GM12864 (cell line): ENCODE measurements around the gene PTGIS.

Experiments used
- DNase-seq: peaks from one replicate; pipeline ENCODE4 v3.0.0-alpha.2; 2011; ENCODE audit warnings: low read depth
- H3K4me3 ChIP-seq: 2 replicates; pipeline ENCODE4 v1.5.1; 2011; ENCODE audit warnings: mild to moderate bottlenecking, low read depth, low read length, control low read depth
- TF ChIP-seq, protein P1 (sequence below): IDR thresholded peaks from 2 replicates; pipeline ENCODE4 v1.5.1; 2011; ENCODE audit warnings: low read depth, mild to moderate bottlenecking, moderate library complexity, low read length, control low read depth, inconsistent platforms; ENCODE audit errors: missing control alignments

The PTGIS gene

DNA sequence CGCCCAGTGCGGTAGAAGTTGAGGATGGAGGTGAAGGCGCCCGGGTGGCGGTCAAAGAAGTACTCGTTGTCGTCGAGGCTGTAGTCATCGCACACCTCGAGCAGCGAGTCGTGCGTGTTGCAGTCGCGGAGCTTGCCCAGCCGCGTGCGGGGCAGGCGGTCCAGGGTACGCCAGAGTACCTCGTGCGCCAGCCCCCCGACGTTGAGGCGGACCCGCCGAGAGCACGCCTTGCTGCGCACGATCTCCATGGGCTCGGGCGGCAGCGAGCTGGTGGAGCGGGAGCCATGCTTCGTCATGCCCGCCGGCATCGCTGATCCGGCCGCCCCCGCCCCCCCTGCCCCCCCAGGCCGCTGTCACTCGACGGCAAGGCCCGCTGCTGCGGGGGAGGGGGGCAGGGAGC lies 85.8 kb downstream of the PTGIS start:
- no peak overlapping the region for H3K4me3 ChIP-seq
- no peak for DNase-seq
- TF ChIP-seq, protein P1, sequence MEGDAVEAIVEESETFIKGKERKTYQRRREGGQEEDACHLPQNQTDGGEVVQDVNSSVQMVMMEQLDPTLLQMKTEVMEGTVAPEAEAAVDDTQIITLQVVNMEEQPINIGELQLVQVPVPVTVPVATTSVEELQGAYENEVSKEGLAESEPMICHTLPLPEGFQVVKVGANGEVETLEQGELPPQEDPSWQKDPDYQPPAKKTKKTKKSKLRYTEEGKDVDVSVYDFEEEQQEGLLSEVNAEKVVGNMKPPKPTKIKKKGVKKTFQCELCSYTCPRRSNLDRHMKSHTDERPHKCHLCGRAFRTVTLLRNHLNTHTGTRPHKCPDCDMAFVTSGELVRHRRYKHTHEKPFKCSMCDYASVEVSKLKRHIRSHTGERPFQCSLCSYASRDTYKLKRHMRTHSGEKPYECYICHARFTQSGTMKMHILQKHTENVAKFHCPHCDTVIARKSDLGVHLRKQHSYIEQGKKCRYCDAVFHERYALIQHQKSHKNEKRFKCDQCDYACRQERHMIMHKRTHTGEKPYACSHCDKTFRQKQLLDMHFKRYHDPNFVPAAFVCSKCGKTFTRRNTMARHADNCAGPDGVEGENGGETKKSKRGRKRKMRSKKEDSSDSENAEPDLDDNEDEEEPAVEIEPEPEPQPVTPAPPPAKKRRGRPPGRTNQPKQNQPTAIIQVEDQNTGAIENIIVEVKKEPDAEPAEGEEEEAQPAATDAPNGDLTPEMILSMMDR, result no peak

DNA sequence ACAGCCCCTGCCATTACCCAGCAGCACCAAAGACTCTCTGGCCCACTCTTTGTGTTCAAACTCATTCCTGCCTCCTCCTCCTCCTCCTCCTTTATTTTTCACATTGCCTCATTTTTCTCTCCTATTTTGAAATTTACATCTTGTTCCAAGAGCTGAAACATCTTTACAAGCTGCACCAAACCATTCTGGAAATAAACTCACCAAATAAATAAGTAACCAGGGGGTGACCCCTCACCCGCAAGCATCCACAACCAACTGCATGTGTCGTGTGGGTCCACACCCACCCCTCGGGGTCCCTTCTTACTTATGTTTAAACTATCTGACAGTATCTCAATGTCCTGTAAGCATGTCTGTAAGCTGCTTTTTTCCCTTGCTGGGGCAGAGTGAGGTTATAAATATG lies 86.8 kb downstream of the PTGIS start:
- DNase-seq, result no peak
- TF ChIP-seq, protein P1, result no peak

DNA sequence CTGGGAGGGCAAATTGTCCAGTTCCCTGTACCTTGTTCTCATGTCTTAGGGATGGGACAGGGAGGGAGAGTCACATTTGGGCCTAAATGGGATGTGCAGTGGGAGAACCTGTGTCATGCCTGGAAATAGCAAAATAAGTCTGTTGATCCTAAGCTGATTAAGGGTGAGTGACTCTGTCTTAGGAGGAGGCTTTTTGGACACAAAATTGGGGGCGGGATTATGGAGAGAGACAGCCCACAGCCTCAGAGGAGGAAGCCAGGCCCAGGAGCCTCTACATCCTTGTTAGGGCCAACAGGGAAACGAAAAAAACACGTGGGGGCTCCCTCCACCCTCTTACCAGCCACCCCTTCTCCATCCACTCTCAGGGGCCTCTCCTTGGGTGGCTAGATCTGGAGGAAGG lies 87.7 kb downstream of the PTGIS start:
- no peak overlapping the region for H3K4me3 ChIP-seq
- no peak for DNase-seq
- TF ChIP-seq, protein P1, result no peak

More for the DNA sequence above, 86.8 kb downstream of the PTGIS start:
- H3K4me3 ChIP-seq, result no peak overlapping the region

GRCh38 chr20:49479785-49480184 lies 88.2 kb downstream of the PTGIS start:
- no peak for DNase-seq
- TF ChIP-seq, protein P1, result no peak
- H3K4me3 ChIP-seq, result no peak overlapping the region

DNA sequence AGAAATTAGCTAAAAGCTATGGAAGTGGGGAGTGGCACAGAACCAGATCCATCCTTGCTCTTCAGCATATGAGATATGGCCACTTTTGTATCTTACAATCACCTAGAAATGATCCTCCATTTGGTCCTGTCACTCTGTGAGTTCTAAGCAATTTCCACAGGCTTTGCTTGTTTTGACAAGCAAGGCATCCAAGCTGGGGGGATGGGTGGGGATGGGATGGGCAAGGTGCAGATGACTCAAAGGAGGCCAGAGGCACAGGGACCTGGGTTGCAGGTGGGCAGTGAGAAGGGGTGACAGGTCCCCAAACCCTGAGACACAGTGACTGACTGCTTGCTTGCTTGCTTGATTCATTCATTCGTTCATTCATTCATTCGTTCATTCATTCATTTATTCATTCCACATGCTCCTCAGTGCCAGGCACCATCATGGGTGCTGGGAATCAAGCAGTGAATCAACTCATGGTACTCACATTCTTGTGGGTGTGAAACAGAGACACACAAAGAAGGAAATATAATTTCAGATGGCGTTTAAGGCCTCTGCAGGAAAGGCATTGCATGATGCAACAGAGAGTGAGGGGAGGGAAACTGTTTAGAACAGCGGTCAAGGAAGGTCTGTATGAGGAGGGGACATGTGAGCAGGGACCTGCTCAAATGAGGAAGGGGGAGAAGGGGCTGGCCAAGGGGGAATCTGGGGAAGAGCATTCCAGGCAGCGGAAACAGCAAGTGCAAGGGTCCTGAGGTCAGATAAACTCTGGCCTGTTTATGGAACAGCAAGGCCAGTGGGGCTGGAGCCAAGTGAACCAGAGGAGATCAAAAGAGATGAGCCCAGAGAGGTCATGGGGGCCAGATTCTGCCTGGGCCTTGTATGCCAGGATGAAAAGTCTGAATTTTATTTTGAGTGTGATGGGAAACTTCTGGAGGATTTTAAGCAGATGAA lies 88.9 kb downstream of the PTGIS start:
- H3K4me3 ChIP-seq, result no peak overlapping the region
- no peak for DNase-seq
- TF ChIP-seq, protein P1, result no peak

GRCh38 chr20:49478266-49478665 lies 89.7 kb downstream of the PTGIS start:
- TF ChIP-seq, protein P1, result no peak
- no peak overlapping the region for H3K4me3 ChIP-seq
- no peak for DNase-seq

GRCh38 chr20:49477200-49477599 lies 90.7 kb downstream of the PTGIS start:
- no peak for DNase-seq
- no peak overlapping the region for H3K4me3 ChIP-seq
- TF ChIP-seq, protein P1, result no peak
